ENCODE measurements around the gene SH3D19. TPM values are rescaled to one million over a fixed set of nuclear protein-coding genes. Genes with fewer than 3 reads are reported as not detected.
"Not testable (repeated sequence)": the region's sequence is repeated elsewhere in the genome, so short reads cannot be mapped to it uniquely, and the experiment has no call there.

Gene SH3D19
- total RNA-seq, 4 donors from 2014 or later: 35.1 to 113 (median 38.6) TPM

GRCh38 chr4:151325949-151326246 lies 493 bp upstream of the SH3D19 start:
- Histone ChIP-seq H3K27ac (peak overlapping the region; percentile 89 to 96 (median 92)), H3K4me3 (peak overlapping the region; percentile 75 to 94 (median 84)), H3K36me3 (no peaks in the 10 kb centered on the region), H3K9me3 (no peaks in the 10 kb centered on the region), H3K27me3 (peaks cover 0 to 13% (median 0%) of the 10 kb centered on the region in 4 donors), H3K4me1 (peaks cover 10 to 50% (median 13%) of the 10 kb centered on the region in 3 donors)
- 30 to 36% methylated on average over 6 of the region's 6 CpGs for WGBS, 2 donors
- TF ChIP-seq POLR2A (IDR thresholded peaks at IDR 0.05): no peak
- TF ChIP-seq, protein P1, sequence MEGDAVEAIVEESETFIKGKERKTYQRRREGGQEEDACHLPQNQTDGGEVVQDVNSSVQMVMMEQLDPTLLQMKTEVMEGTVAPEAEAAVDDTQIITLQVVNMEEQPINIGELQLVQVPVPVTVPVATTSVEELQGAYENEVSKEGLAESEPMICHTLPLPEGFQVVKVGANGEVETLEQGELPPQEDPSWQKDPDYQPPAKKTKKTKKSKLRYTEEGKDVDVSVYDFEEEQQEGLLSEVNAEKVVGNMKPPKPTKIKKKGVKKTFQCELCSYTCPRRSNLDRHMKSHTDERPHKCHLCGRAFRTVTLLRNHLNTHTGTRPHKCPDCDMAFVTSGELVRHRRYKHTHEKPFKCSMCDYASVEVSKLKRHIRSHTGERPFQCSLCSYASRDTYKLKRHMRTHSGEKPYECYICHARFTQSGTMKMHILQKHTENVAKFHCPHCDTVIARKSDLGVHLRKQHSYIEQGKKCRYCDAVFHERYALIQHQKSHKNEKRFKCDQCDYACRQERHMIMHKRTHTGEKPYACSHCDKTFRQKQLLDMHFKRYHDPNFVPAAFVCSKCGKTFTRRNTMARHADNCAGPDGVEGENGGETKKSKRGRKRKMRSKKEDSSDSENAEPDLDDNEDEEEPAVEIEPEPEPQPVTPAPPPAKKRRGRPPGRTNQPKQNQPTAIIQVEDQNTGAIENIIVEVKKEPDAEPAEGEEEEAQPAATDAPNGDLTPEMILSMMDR (IDR thresholded peaks at IDR 0.05): no peak
- intact Hi-C loops (cut with DNase I): no loop called here
- DNase-seq: no peak

DNA sequence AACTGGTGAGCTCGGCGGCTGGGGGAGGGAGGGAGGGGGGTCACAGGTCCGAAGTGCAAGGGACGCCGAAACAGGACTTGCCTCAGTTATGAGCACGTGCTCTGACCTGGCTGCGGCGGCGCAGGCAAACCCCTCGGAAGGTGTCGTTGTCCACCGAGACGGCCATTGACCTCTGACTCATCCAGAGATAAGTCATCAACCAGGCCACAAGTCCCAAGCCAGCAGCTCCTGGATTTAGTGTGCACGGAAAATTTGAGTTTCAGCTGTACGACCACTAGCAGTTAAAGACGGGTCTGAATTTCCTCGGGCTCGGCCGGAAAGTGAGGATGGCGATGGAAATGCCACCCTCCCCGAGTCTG lies 674 bp downstream of the SH3D19 start:
- no peak for DNase-seq
- H3K9me3 ChIP-seq: no peaks in the 10 kb centered on the region
- intact Hi-C loops (cut with DNase I): no loop called here
- H3K27me3 ChIP-seq: peaks cover 0 to 13% (median 0%) of the 10 kb centered on the region in 4 donors
- peak overlapping the region; percentile 89 to 96 (median 92) for H3K27ac ChIP-seq
- 3 to 6% methylated on average over 12 to 14 of the region's 21 CpGs for WGBS, 2 donors
- H3K36me3 ChIP-seq: no peaks in the 10 kb centered on the region
- H3K4me1 ChIP-seq: peaks cover 10 to 58% (median 13%) of the 10 kb centered on the region in 3 donors
- H3K4me3 ChIP-seq: peak overlapping the region; percentile 75 to 94 (median 84)
- TF ChIP-seq POLR2A (IDR thresholded peaks at IDR 0.05): no peak

DNA sequence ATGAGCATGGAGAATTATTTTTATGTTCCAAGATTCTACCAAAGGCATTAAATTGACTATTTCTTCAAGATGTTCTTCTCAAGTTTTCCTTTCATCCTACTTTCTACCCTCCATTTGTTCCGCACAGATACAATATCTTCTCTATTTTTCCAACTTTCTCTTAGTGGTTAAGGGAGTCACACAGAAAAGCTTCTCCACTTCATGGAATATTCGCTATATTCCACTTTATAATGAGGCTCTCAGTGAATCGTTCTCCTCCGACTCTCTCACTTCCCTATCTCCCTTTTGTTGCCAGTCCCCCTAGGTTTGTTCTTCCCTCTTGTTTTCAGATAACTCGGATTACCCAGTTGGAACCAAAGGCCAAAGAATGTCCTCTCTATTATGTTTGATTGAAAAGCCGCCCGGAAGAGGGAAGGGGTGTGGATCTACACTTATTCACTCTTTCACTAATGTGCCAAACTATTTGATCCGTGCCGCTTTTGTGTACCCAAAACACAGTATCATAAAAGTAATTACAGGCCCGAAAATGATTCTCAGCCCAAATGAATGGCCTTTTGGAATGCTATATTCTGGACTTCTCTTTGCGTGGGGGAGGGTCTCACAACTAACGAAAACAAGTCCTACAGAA lies 1.2 kb downstream of the SH3D19 start:
- Histone ChIP-seq H3K36me3 (no peaks in the 10 kb centered on the region), H3K4me1 (peaks cover 10 to 56% (median 13%) of the 10 kb centered on the region in 3 donors), H3K9me3 (no peaks in the 10 kb centered on the region), H3K27ac (peak overlapping the region; percentile 89 to 96 (median 92)), H3K27me3 (peaks cover 0 to 13% (median 0%) of the 10 kb centered on the region in 4 donors), H3K4me3 (peak overlapping the region; percentile 75 to 94 (median 84))
- 24 to 26% methylated on average over 12 of the region's 12 CpGs for WGBS, 2 donors
- no peak for DNase-seq
- no peak for TF ChIP-seq POLR2A (IDR thresholded peaks at IDR 0.05)
- TF ChIP-seq, protein P1 (IDR thresholded peaks at IDR 0.05): no peak
- intact Hi-C loops (cut with DNase I): no loop called here

- Histone ChIP-seq H3K27ac (peak overlapping the region; percentile 89 to 96 (median 92)), H3K36me3 (no peaks in the 10 kb centered on the region), H3K4me1 (peaks cover 10 to 53% (median 13%) of the 10 kb centered on the region in 3 donors), H3K9me3 (no peaks in the 10 kb centered on the region), H3K4me3 (peak overlapping the region in 3 of 4 donors; percentile 75 to 94 (median 80)), H3K27me3 (peaks cover 0 to 13% (median 0%) of the 10 kb centered on the region in 4 donors)
- intact Hi-C loops (cut with DNase I): no loop called here
- TF ChIP-seq, protein P1 (IDR thresholded peaks at IDR 0.05): no peak
- no peak for TF ChIP-seq POLR2A (IDR thresholded peaks at IDR 0.05)
- no peak for DNase-seq
- 70 to 90% methylated on average over 1 of the region's 1 CpG for WGBS, 2 donors
These were observed 1.7 kb downstream of the SH3D19 start for GRCh38 chr4:151323667-151324066.

- H3K4me3 ChIP-seq: peak overlapping the region in 2 of 4 donors; percentile 80 to 94
- H3K27ac ChIP-seq: peak overlapping the region in 2 of 4 donors; percentile 89 to 96
- H3K4me1 ChIP-seq: peaks cover 10 to 64% (median 13%) of the 10 kb centered on the region in 3 donors
- intact Hi-C loops (cut with DNase I): no loop called here
- TF ChIP-seq, protein P1 (IDR thresholded peaks at IDR 0.05): no peak
- TF ChIP-seq POLR2A (IDR thresholded peaks at IDR 0.05): no peak
- H3K9me3 ChIP-seq: no peaks in the 10 kb centered on the region
- H3K27me3 ChIP-seq: peaks cover 0 to 13% (median 0%) of the 10 kb centered on the region in 4 donors
- H3K36me3 ChIP-seq: no peaks in the 10 kb centered on the region
- no peak for DNase-seq
These were observed 2.8 kb downstream of the SH3D19 start for GRCh38 chr4:151322570-151322969.

DNA sequence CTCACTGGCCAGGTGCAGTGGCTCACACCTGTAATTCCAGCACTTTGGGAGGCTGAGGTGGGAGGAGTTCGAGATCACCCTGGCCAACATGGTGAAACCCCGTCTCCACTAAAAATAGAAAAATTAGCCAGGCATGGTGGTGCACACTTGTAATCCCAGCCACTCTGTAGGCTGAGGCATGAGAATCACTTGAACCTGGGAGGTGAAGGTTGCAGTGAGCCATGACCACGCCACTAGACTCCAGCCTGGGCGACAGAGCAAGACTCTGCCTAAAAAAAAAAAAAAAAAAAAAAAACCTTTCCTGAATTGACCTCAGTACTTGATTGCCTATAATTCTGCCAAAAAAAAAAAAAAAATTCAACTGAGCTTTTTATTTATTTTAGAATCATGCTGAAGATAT lies 3.2 kb downstream of the SH3D19 start:
- peaks cover 10 to 68% (median 13%) of the 10 kb centered on the region in 3 donors for H3K4me1 ChIP-seq
- intact Hi-C loops (cut with DNase I); DNase-seq; H3K36me3 ChIP-seq; H3K9me3 ChIP-seq; H3K4me3 ChIP-seq: not testable (repeated sequence)
- 53 to 60% methylated on average over 2 to 4 of the region's 4 CpGs for WGBS, 2 donors
- H3K27ac ChIP-seq: peak overlapping the region in 2 of 4 donors; percentile 32 to 96
- H3K27me3 ChIP-seq: peaks cover 0 to 13% (median 0%) of the 10 kb centered on the region in 4 donors

All from esophagus squamous epithelium (tissue), 5 donors.